Body of pancreas (tissue), 4 donors: ENCODE results near the gene CMIP.

Source experiments
- POLR2A ChIP-seq, 3 donors: fragments of 450-650 bp; IDR thresholded peaks; one replicate each; pipeline ENCODE4 v1.6.1; 2016; ENCODE audit warnings: antibody characterized with exemption in 3 of 3, mild to moderate bottlenecking in 2 of 3
- TF ChIP-seq, protein P1 (sequence below), 7 experiments: fragments of 450-650 bp in 4 of 7; fragments of 200-600 bp in 3 of 7; sonication (generic) in 3 of 7; IDR thresholded peaks; one replicate each; pipeline ENCODE4 v1.5.1; 2016 to 2019; ENCODE audit warnings: antibody characterized with exemption in 7 of 7

DNA sequence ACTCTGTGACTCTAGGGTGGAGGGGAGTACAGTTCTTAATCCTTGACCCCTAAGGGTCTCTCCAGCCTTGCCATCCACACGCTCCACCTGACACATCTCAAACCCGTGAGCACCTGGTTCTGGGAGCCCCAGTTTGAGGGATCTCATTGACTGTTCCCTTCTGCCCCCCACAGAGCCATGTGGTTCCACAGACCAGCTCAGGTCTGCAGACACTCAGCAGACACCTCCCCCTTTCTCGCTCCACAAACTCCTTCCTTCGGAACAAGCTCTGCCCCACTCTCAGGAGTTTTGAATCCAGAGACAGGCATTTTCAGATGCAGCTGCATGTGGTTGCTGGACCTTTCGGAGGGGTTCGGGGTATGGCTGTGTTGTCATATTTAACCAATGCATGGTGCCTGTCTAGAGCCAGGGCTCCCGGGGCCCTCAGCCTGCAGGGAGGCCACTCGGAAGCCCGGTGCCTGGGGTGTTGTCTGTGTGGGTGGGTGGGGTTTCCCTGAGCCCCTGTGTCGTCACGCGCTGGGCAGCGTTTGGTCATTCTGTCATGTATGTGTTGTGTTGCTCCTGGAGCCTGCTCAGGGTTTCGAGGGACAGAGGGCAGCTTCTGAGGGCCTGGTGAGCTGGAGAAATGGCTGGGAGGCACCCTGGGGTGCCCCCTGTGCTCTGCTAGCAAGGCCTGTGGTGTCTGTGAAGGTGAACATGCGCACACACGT is 235.3 kb downstream of the CMIP start:
- TF ChIP-seq, protein P1, sequence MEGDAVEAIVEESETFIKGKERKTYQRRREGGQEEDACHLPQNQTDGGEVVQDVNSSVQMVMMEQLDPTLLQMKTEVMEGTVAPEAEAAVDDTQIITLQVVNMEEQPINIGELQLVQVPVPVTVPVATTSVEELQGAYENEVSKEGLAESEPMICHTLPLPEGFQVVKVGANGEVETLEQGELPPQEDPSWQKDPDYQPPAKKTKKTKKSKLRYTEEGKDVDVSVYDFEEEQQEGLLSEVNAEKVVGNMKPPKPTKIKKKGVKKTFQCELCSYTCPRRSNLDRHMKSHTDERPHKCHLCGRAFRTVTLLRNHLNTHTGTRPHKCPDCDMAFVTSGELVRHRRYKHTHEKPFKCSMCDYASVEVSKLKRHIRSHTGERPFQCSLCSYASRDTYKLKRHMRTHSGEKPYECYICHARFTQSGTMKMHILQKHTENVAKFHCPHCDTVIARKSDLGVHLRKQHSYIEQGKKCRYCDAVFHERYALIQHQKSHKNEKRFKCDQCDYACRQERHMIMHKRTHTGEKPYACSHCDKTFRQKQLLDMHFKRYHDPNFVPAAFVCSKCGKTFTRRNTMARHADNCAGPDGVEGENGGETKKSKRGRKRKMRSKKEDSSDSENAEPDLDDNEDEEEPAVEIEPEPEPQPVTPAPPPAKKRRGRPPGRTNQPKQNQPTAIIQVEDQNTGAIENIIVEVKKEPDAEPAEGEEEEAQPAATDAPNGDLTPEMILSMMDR (IDR thresholded peaks at IDR 0.05): no peak
- TF ChIP-seq POLR2A (IDR thresholded peaks at IDR 0.05): no peak
